Caco-2 (cell line): ENCODE data around the gene PMEL. TPM values are rescaled to one million over a fixed set of nuclear protein-coding genes. Genes with fewer than 3 reads are reported as not detected.

Source experiments
- BruUV-seq: library from RNA; stranded (reverse); fragments of 400-500 nt; replicated peaks from 2 replicates; lab custom pipeline; 2021; lab: Mats Ljungman, UMichigan
- CTCF ChIA-PET: fragments of 300-600 bp; sonication (Branson Sonifier 250); formaldehyde crosslinking; loops from one replicate; lab custom pipeline; 2022; ENCODE audit warnings: antibody characterized with exemption; lab: Charles Lee
- POLR2A ChIA-PET: fragments of 300-600 bp; sonication (Branson Sonifier 250); formaldehyde crosslinking; loops from one replicate; lab custom pipeline; 2022; ENCODE audit warnings: antibody characterized with exemption; lab: Charles Lee
- DNase-seq, 2 experiments: peaks; one replicate each; pipeline versions ENCODE4 v3.0.0 to v3.0.0-alpha.2; 2020 to 2022
- H3K27me3 ChIP-seq: replicated peaks from 2 replicates; pipeline ENCODE4 v1.6.0; 2011; ENCODE audit warnings: low read length; ENCODE audit not compliant: control insufficient read depth, insufficient read depth
- H3K36me3 ChIP-seq: 2 replicates; pipeline ENCODE4 v1.5.1; 2011; ENCODE audit warnings: low read length; ENCODE audit not compliant: control insufficient read depth, insufficient read depth
- H3K4me1 ChIP-seq: fragments of 250-450 bp; sonication (Bioruptor Pico); 2 replicates; pipeline ENCODE4 v1.5.1; 2020; ENCODE audit warnings: mild to moderate bottlenecking
- H3K4me3 ChIP-seq: 2 replicates; pipeline ENCODE4 v1.5.1; 2011; ENCODE audit warnings: low read depth, mild to moderate bottlenecking, control low read depth, low read length
- H3K9me3 ChIP-seq: fragments of 250-450 bp; sonication (Bioruptor Pico); 2 replicates; pipeline ENCODE4 v1.5.1; 2020; ENCODE audit warnings: mild to moderate bottlenecking, moderate library complexity
- H3K27ac Mint-ChIP-seq: one replicate; pipeline ENCODE4 v1.8.0; 2022; ENCODE audit warnings: mixed read lengths; ENCODE audit not compliant: unreplicated experiment
- H3K27me3 Mint-ChIP-seq: one replicate; pipeline ENCODE4 v1.8.0; 2022; ENCODE audit warnings: mixed read lengths; ENCODE audit not compliant: insufficient read depth, unreplicated experiment
- H3K36me3 Mint-ChIP-seq: one replicate; pipeline ENCODE4 v1.8.0; 2022; ENCODE audit warnings: mild to moderate bottlenecking, mixed read lengths; ENCODE audit not compliant: insufficient read depth, unreplicated experiment
- H3K4me1 Mint-ChIP-seq: one replicate; pipeline ENCODE4 v1.8.0; 2022; ENCODE audit warnings: low read depth, mixed read lengths; ENCODE audit not compliant: unreplicated experiment
- H3K4me3 Mint-ChIP-seq: one replicate; pipeline ENCODE4 v1.8.0; 2022; ENCODE audit warnings: mild to moderate bottlenecking, moderate library complexity, mixed read lengths; ENCODE audit not compliant: unreplicated experiment
- H3K9me3 Mint-ChIP-seq: one replicate; pipeline ENCODE4 v1.8.0; 2022; ENCODE audit warnings: mixed read lengths; ENCODE audit not compliant: unreplicated experiment
- intact Hi-C: fragments of 100-400 bp; cut with micrococcal nuclease; formaldehyde crosslinking; loops from one replicate; pipeline ENCODE4 v1.10.0; 2022; ENCODE audit not compliant: unreplicated experiment
- total RNA-seq: library from RNA; stranded (reverse); gene quantifications from 2 replicates; pipeline ENCODE4 v1.2.3, GENCODE V29; 2022
- TF ChIP-seq, protein P1 (sequence below), 2 experiments: fragments of 200-600 bp in 1 of 2; IDR thresholded peaks; 1 replicate in 1 of 2; 2 replicates in 1 of 2; pipeline versions ENCODE4 v1.5.1 to v1.8.0; 2011 to 2022; ENCODE audit warnings: antibody characterized with exemption in 1 of 2, control low read depth in 1 of 2, inconsistent platforms in 1 of 2, low read depth in 1 of 2, low read length in 1 of 2, mild to moderate bottlenecking in 1 of 2, moderate library complexity in 1 of 2; ENCODE audit not compliant: insufficient read depth in 1 of 2, severe bottlenecking in 1 of 2, unreplicated experiment in 1 of 2

Gene PMEL
- total RNA-seq, 1 experiment from 2014 or later: 9.7 TPM

- no peaks in the 10 kb centered on the region for H3K27me3 Mint-ChIP-seq
- no peak overlapping the region for H3K4me3 Mint-ChIP-seq
- H3K4me1 ChIP-seq: no peaks in the 10 kb centered on the region
- no peaks in the 10 kb centered on the region for H3K9me3 ChIP-seq
- H3K36me3 Mint-ChIP-seq: peaks cover 69% of the 10 kb centered on the region
- H3K27me3 ChIP-seq: no peaks in the 10 kb centered on the region
- CTCF ChIA-PET: interaction anchor here (0.6 kb wide), 1 partner anchor 10 kb away, joined by 6 read pairs; no protein-coding TSS in a partner anchor
- no TSS peak for BruUV-seq
- no peak overlapping the region for H3K4me3 ChIP-seq
- TF ChIP-seq, protein P1, sequence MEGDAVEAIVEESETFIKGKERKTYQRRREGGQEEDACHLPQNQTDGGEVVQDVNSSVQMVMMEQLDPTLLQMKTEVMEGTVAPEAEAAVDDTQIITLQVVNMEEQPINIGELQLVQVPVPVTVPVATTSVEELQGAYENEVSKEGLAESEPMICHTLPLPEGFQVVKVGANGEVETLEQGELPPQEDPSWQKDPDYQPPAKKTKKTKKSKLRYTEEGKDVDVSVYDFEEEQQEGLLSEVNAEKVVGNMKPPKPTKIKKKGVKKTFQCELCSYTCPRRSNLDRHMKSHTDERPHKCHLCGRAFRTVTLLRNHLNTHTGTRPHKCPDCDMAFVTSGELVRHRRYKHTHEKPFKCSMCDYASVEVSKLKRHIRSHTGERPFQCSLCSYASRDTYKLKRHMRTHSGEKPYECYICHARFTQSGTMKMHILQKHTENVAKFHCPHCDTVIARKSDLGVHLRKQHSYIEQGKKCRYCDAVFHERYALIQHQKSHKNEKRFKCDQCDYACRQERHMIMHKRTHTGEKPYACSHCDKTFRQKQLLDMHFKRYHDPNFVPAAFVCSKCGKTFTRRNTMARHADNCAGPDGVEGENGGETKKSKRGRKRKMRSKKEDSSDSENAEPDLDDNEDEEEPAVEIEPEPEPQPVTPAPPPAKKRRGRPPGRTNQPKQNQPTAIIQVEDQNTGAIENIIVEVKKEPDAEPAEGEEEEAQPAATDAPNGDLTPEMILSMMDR (IDR thresholded peaks at IDR 0.05; ENCODE audit: insufficient read depth in 1 of 2, low read depth in 1 of 2, low read length in 1 of 2, severe bottlenecking in 1 of 2, unreplicated experiment in 1 of 2): no peak
- H3K27ac Mint-ChIP-seq: no peak overlapping the region
- no peaks in the 10 kb centered on the region for H3K9me3 Mint-ChIP-seq
- peaks cover 3% of the 10 kb centered on the region for H3K36me3 ChIP-seq
- H3K4me1 Mint-ChIP-seq: no peaks in the 10 kb centered on the region
- POLR2A ChIA-PET: no interaction called here
- DNase-seq: no peak
- intact Hi-C loops: no loop called here
Measured at GRCh38 chr12:55985341-55985740, 19.5 kb upstream of the PMEL start.

DNA sequence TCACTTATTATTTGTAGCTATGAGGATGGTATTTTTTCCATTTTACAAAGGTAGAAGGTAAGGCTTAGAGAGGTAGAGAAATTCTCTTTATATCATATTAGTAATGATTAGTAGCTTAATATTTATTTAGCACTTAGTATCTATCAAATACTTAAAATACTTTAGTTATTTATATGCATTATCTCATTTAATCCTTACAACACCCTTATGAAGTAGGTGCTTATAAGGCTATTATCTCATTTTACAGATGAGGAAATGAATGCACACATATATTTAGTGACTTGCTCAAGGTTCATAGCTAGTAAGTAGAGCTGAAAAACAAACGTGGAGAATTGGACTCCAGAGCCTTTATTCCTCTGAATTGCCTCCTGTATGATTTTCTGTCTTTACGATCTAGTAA, 19.0 kb upstream of the PMEL start:
- ChIA-PET CTCF (interaction anchor here (0.6 to 2.5 kb wide), 3 partner anchors 11 kb away, joined by 6 to 9 read pairs (median 7); partner anchors contain the start of gene RAB5B), POLR2A (no interaction called here)
- H3K9me3 Mint-ChIP-seq: no peaks in the 10 kb centered on the region
- H3K27ac Mint-ChIP-seq: no peak overlapping the region
- no peaks in the 10 kb centered on the region for H3K4me1 Mint-ChIP-seq
- Histone ChIP-seq H3K4me1 (no peaks in the 10 kb centered on the region), H3K27me3 (no peaks in the 10 kb centered on the region), H3K9me3 (no peaks in the 10 kb centered on the region), H3K36me3 (peaks cover 2% of the 10 kb centered on the region), H3K4me3 (no peak overlapping the region)
- BruUV-seq: no TSS peak
- TF ChIP-seq, protein P1 (IDR thresholded peaks at IDR 0.05; ENCODE audit: insufficient read depth in 1 of 2, low read depth in 1 of 2, low read length in 1 of 2, severe bottlenecking in 1 of 2, unreplicated experiment in 1 of 2): no peak
- peaks cover 64% of the 10 kb centered on the region for H3K36me3 Mint-ChIP-seq
- no peak overlapping the region for H3K4me3 Mint-ChIP-seq
- intact Hi-C loops: no loop called here
- no peak for DNase-seq
- H3K27me3 Mint-ChIP-seq: no peaks in the 10 kb centered on the region

DNA sequence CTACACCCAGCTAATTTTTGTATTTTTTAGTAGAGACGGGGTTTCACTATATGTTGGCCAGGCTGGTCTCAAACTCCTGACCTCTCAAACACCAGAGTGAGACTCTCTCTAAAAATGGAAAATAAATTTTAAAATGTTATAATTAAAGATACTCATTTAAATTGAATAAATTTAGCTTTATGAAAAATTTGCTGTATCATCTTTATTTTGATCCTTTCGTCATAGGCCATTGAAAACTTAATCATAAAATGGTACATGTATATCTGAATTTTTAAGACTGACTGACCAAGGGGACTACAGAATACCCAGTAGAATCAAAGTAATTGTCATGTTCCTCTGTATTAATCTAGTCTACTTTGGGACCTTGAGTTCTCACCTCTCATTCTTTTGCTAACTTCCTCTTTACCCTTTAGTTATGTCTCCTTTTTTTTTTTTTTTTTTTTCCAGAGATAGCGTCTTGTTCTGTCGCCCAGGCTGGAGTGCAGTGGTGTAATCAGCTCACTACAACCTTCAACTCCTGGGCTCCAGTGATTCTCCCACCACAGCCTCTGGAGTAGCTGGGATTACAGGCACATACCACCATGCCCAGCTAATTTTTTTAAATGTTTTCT, 17.5 kb upstream of the PMEL start:
- no peaks in the 10 kb centered on the region for H3K27me3 ChIP-seq
- POLR2A ChIA-PET: interaction anchor here (1.4 kb wide), 2 partner anchors 9 to 10 kb away, joined by 5 to 7 read pairs; partner anchors contain the start of gene RAB5B
- no peak overlapping the region for H3K4me3 Mint-ChIP-seq

More for the DNA sequence above, 17.5 kb upstream of the PMEL start:
- H3K4me1 Mint-ChIP-seq: no peaks in the 10 kb centered on the region
- Histone ChIP-seq H3K4me1 (no peaks in the 10 kb centered on the region), H3K4me3 (no peak overlapping the region), H3K9me3 (no peaks in the 10 kb centered on the region), H3K36me3 (no peaks in the 10 kb centered on the region; the same call in none of the 2 replicates)
- no TSS peak for BruUV-seq
- DNase-seq: no peak
- TF ChIP-seq, protein P1 (IDR thresholded peaks at IDR 0.05; ENCODE audit: insufficient read depth in 1 of 2, low read depth in 1 of 2, low read length in 1 of 2, severe bottlenecking in 1 of 2, unreplicated experiment in 1 of 2): no peak
- H3K27me3 Mint-ChIP-seq: no peaks in the 10 kb centered on the region
- CTCF ChIA-PET: interaction anchor here (1.2 to 2.5 kb wide), 2 partner anchors 10 to 44 kb away, joined by 3 to 9 read pairs; partner anchors contain the start of gene RAB5B
- H3K27ac Mint-ChIP-seq: no peak overlapping the region
- H3K36me3 Mint-ChIP-seq: peaks cover 61% of the 10 kb centered on the region
- intact Hi-C loops: no loop called here
- no peaks in the 10 kb centered on the region for H3K9me3 Mint-ChIP-seq
